Measurements from ENCODE around the gene OR52E4.

Gene OR52E4

DNA sequence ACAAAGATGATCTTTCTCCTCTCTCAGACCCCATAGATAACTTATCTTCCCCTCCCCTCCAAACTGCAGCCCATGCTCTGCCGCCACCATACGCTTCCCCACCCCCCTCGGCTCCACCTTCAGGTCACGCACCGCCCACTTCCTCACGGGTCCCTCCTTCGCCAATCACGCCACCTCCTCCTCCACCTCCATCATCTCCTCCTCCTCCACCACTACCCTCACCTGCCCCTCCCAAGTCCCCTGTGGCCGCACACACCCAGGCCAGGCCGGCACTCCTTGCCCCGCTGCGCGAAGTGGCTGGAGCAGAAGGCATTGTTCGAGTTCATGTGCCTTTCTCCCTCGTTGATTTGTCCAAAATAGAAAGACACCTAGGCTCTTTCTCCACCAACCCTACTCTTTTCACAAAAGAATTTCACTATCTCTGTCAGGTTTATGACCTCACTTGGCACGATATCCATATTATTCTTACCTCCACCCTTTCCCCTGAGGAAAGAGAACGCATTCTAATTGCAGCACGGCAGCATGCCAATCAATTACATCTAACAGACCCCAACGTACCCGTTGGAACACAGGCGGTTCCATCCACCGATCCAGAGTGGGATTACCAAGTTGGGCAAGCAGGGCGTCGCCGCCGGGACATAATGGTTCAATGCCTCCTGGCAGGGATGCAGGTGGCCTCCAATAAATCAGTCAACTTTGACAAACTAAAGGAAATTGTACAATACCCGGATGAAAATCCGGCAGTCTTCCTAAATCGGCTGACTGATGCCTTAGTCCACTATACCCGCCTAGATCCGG is 49.3 kb downstream of the OR52E4 start:
- DNase-seq, result no peak

DNA sequence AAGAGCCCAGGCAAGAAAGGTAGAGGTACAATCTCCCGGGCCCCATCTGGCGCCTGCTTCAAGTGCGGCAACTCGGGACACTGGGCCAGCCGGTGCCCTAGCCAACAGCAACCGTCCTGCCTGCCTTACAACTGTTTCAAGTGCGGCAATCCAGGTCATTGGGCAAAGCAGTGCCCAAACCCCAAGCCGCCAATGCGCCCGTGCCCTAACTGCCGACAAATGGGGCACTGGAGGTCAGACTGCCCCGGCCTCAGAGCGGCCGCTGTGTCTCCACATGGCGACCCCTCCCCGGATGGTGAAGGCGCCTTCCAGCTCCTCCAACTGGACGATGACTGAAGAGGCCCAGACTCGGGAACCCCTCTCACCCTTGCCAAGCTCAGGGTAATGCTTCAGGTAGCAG is 50.2 kb downstream of the OR52E4 start:
- DNase-seq, result no peak

- DNase-seq, result no peak
These were observed 50.6 kb downstream of the OR52E4 start for GRCh38 chr11:5931061-5931460.

DNA sequence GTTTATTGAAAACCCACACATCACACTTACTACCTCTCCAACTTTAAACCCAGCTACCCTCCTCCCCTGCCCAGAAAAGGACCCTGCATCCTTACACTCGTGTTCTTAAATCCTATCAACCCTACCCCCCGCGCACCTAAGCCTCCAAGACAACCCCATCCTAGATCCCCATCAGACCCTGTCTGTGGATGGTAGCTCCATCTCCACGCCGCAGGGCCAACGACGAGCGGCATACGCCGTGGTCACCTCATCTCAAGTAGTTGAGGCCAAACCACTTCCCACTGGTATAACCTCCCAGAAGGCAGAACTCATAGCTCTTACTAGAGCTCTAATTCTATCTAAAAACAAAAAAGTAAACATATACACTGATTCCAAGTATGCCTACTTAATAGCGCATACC is 52.2 kb downstream of the OR52E4 start:
- no peak for DNase-seq

DNA sequence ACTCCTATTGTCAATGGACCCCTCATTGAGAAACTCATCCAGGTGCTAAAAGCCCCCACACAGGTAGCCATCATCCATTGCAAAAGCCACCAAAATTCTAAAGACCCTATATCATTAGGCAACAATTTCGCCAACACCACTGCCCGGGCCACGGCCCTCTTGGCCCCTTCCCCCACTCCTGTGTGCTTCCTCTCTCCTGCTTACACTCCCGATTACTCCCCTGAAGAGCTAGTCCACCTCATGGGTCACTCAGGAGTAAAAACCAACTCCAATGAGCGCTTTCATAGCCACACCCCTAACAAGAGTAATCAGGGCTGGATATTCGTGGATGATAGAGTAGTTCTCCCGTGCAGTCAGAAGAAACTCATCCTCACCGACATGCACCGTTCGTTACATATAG is 52.7 kb downstream of the OR52E4 start:
- no peak for DNase-seq
